CD4-positive, alpha-beta T cell treated with Interleukin-21 for 1 hour (primary cell): Measurements from ENCODE around the gene RPRD1B.

Source experiments
- DNase-seq: peaks from one replicate; pipeline ENCODE4 v3.0.0-alpha.2; 2020

Gene RPRD1B

DNA sequence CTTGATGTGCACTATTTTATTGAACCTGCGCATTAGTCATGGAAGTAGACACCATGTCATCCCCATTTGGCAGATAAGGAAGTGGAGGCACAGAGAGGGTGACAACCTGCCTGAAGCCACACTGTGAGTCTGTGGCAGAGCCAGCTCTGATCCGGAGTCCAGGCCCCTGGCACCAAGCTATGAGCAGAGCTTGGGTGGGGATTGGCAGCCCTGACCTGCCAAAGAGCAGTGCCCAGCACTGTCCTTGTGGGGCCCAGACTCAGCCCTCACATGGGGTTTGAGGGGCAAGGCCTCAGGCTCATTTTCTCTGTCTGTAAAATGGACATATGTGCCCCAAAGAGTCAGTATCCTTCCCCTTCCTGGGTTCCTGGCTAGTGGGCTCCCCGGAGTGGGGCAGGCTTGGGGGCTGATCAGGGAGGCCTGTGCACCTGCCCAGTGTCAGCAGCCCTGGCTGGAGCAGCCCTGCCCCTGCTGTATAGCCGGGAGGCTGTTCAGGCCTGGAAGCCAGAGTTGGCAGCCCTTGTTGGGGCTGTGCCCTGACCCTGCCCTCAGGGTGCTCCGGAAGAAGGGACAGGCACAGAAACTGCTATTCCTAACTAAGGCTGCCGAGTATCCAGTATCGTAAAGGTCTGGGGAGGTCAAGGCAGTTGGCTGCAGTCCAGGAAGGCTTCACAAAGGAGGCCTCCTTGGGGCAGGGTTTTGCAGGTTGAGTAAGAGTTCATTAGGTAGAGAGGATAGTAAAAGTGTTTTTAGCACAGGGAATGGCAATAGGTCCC, 92.8 kb downstream of the RPRD1B start:
- no peak for DNase-seq

DNA sequence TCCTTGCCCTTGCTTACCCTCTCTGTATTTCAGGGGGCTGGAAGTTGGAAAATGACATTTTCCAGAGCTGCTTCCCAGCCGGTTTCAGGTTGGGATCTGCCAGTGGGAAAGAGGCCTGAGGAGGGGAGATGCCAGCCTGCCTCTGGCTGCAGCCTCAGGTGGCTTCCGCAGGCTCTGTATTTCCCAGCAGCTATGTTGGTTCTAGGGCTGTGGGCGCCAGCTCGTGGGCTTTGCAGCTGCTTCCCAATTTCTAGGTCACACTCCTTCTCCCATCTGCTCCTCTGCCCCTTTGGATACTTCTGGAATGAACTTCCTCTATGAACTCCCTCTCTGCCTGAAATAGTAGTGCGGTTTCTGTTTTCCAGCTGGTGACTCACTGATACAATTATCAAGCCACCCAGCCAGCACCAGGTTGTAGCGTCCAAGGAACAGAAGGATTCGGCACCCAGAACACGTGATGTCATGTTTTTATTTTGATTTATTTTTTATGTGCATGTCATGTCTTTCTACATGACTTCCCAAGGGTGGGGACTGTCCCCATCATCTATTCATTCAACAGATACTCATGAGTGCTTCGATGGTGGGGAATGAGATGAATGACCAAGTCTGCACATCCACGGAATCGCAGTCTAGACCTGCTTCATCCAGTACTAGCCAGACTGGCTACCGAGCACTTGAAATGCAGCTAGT, 93.5 kb downstream of the RPRD1B start:
- DNase-seq: no peak

DNA sequence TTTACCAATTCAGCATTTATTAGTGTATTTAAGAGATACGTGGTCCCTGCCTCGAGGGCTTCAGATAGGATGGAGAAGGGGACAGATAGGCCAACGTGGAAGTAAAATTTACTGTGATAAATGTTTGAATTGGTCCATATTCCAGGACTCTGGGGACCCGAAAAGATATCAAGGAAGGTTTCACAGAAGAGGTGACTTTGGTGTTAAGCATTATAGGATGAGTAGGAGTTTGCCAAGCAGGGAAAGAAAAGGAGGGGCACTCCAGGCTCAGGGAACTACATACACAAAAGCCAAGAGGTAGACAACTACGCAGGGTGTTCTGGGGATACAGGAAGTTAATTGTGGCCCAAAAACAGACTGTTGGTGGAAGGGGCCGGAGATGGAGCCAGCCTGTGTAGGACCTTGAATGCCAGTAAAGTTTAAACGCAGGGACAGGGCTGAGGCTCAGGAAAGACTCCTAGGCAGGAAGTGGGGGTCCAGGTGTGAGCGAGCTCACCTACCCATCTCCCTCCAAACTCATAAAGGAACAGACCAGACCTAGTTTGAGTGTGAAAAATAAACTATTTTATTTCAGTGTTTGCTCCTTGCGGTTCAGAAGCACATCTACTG, 94.5 kb downstream of the RPRD1B start:
- no peak for DNase-seq

DNA sequence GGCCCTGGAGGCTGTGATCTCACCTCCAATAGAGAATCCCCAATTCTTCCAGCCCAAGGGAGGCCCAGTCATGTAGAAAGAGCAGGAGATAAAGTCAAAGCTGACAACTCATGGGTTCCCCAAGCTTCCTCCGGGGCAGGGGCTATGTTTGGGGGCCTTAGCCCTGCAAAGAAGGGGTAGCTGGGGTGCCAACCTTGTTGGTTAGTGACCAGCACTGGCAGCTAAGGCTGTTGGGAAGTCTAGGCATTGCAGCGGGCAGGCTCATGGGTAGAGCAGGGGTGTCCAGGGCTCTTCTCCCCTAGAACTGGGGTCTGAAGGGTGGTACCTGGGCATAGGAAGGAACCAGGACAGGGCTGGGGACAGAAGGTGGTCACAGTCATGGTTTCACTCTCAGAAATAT, 95.1 kb downstream of the RPRD1B start:
- DNase-seq: no peak

DNA sequence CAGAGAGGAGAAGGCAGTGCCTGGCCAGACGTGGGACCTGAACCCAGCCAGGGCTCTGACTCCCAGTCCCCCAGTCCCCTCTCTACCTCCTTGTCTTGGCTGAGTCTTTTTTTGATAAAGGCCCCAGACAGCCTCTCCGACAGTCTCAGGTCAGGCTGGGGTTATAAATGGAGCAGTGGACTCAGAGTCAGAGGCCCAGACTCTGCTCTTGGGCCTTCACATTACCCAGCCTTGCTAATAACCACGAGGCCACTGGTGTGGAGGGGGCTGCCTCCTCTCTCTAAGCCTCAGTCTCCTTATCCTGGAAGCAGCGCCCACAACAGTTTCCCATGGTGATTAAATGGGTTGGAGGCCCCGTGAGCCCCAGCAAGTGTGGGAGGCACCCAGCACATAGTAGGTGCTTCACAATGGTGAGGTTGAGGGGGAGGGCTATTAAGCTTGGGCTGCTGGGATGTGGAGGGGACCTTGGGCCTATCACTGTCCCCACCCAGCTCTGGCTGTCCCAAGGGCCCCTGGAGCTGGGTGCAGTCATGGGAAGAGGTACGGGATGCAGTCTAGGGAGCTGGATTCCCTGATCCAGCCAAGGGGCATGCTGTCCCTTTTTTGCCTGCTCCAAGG, 95.8 kb downstream of the RPRD1B start:
- no peak for DNase-seq

DNA sequence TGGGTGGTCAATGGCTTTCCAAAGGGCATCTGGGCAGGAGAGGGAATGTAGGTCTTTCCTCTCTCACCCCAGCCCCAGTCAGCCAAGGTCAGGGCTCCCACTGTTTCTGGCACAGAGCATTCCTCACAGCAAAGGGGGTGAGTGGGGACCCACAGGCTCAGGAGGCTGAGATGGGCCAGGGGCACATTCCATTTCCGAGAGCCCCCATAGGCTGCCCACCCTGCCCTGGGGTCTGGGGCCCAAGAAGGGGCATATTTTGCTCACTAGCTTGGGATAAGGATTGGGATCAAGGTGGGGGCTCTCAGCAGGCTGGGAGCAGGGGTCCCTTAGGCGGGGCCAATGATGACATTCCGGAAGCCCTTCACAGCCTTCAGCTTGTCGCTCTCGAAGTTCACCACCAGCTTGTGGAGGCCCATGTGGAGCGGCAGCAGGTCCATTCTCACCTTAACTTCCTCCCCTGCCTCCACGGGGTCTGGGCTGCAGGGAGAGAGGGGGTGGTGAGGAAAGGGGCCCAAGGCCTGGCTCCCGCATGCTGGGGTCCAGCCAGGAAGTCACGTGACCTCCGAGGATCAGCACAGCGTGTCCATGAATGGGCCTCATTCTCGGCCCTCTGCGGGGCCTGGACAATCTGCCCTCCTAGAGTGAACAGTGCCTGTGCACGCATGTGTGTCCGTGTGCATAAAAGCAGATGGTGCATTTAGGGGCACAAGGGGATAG, 96.5 kb downstream of the RPRD1B start:
- no peak for DNase-seq

DNA sequence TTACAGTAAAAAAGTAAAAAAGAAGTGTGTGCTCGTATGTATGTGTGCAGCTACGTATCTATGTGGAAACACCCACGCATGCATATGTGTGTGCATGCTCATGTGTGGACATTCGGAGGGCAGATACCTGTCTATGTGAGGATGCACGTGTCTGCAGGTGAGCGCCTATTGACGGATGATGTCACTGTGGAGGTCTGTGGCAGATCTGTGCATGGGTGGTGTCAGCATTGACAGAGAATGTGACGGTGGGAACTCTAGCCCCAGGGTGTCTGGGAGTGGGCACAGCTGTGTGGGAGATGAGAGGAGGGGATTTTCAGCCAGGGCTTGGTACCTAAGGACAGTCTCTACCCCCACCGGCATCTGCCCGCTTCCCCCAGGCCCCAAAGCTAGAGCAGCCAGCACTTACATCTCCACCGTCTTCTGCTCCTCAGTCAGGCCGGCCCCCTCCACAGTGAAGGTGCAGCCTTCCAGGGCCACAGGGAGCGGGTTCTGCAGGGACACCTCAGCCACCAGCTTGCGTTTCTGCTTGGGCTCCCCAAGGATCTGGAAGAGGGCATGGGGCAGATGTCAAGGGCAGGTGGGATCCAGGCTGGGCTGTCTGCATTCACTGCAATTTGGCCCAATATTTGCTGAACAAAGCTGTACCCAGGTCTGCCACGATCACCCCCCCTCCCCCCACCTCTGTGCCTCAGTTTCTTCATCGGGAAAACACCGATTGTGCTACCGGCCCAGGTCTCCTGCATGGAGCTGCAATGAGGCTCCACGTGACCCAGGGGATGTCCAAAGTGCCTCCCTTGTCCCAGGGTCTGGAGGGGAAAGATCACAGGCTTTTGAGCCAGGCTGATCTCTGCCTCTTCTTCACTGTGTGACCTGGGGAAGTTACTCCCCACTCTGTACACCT, 97.4 kb downstream of the RPRD1B start:
- no peak for DNase-seq

DNA sequence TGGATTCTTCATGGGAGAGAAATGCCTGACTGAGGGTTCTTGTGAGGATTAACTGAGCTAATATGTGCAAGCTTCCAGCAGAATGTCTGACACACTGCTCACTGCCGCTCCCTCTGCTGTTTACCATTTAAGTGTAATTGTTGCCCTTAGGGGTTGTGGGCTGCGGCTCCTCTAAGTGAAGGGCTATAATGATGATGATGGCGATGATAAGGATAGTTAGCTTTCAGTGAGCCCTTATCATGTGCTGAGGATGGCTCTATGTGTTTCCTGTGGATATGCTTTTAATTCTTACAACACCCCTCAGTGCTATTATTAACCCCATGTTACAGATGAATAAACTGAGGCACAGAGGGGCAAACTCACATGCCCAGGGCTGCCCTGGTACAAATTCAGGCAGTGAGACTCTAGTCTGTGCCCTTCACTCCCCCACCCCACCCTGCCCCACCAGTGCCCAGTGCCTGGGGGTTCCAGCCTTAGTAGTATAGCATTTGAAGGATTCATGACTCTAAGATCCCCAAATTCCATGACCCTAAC, 98.1 kb downstream of the RPRD1B start:
- DNase-seq: no peak

DNA sequence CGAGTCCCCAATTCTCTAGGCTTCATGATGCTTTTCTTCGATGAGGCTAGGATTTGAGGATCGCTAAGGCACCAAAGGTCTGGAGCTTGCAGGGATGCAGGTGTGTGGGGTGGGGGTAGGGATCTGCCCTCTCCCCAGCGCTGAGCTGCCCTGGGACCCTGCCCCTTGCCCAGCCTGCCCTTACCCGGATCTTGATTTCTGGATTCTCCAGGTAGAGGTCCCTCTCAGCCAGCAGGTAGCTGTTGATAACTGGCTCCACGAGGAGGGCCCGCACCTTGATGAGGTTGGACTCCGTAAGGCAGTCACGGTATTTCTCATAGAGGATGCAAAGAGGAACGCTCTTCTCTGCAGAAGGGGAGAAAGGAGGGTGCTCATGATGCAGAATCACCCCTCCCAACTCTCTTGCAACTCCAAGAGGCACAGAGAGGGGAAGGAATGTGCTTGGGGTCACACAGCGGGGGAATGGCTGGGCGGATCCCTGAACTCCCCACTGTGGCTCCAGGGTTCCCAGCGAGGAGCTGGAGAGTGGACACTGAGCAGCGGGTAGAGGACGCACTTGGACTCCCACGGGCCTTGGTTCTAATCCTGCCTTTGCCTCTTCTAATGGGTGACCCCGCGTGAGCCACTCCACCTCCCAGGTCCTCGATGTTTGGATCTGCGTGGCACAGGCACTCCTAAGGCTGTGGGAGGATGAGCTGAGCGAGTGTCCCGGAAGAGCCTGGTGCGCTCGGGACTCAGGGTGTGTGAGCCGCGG, 98.8 kb downstream of the RPRD1B start:
- no peak for DNase-seq

DNA sequence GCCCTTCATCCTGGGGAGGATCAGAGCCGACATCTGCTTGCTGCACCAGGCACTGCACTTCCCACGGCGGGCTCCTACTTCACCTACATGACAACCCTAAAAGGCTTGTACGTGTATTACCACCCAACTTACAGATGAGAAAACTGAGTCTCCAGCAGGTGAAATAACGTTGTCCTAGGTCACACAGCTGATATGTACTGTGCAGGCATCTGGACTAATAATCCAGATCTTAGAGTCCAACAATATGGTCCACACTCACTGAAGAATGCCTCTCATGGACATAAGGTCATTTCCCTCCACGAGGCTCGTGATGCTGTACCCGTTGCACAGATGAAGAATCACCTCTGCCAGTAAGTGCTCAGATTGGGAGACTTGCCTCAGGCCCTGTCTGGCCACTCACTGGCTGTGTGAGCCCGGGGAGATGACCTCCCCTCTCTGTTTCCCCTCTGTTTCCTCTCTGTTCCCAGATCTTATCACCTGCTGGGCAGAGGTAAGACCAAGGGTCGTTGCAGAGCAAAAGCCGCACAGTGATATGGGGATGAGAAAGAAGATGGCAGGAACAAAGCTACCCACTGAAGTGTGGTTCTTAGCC, 99.5 kb downstream of the RPRD1B start:
- no peak for DNase-seq

DNA sequence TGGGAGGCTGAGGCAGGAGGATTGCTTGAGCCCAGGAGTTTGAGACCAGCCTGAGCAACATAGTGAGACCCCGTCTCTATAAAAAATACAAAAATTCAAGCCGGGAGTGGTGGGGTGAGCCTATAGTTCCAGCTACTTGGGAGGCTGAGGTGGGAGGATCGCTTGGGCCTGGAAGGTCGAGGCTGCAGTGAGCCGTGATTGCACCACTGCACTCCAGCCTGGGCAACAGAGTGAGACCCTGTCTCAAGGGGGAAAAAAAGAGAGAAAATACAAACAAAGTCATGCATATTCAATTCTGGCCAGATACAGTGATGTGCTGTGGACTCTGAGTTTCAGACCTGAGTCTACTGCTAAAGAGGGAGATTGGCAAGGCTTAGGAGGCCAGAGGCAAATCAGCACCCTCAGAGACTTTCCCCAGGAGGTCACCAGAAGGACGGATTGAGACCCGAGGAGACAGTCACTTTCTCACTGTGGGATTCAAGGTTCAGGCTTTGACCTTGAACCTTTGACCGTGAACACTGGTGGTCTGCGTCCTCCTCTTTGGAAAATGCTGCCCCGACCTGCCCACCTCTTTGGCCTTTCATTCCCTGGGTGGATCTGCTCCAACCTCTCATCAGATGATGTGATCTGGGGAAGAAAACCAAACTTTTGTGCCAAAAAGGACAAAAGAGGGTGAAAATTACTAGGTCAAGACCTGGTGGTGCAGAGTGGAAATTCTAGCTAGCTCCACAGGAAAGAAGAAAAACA, 100.3 kb downstream of the RPRD1B start:
- no peak for DNase-seq

DNA sequence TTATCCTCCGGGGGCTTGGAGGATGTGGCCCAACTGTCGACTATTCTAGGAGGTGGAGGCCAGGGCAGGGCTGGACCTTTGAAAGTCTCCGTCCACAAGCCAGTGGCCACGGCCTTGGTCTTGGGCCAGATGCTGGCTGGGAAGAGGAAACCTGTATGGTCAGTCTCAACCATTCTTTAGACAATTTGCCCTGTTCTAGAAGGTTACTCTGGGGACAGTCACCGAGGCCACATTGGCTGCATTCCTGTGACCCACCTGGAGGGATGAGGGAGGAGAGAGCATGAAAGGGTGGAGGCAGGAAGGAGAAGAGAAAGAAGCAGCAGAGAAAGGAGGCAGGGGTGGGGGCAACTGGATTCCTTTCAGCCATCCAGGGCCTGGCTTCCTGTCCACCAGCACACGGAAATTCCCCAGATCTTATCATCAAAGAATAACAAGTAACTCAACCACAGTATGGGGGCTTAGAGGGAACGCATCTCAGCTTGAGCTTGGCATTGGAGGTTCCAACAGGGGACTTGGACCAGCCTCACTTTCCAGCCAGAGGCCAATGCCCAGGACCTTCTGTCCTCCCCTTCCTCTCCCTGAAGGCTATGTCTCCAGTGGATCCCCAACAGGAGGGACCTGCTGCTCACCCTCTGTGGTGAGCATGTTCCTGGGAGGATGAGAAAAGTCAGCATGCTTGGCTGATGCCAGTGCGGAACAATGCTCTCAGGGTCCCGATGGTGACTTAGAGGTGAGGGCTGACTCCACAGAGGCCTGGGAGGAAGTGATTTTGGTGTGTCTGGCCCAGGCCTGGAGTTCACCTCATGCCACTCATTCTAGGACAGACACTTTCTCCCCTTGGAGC, 101.1 kb downstream of the RPRD1B start:
- DNase-seq: no peak

DNA sequence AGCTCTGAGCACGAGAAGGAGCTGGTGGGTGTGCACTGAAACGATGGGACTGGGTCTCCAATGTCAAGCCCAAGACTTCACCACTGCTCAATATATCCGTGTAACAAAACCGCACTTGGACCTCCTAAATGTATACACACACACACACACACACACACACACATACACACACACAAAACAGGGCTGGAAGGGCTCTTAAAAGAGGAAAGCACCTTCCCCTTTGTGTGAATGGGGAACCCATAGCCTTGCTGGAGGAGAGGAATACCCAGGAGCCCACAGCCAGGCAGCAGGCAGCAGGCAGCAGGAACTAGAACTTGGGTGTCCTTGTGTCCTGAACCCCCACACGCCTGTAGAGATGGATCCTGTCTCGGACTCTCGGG, 101.7 kb downstream of the RPRD1B start:
- DNase-seq: no peak

DNA sequence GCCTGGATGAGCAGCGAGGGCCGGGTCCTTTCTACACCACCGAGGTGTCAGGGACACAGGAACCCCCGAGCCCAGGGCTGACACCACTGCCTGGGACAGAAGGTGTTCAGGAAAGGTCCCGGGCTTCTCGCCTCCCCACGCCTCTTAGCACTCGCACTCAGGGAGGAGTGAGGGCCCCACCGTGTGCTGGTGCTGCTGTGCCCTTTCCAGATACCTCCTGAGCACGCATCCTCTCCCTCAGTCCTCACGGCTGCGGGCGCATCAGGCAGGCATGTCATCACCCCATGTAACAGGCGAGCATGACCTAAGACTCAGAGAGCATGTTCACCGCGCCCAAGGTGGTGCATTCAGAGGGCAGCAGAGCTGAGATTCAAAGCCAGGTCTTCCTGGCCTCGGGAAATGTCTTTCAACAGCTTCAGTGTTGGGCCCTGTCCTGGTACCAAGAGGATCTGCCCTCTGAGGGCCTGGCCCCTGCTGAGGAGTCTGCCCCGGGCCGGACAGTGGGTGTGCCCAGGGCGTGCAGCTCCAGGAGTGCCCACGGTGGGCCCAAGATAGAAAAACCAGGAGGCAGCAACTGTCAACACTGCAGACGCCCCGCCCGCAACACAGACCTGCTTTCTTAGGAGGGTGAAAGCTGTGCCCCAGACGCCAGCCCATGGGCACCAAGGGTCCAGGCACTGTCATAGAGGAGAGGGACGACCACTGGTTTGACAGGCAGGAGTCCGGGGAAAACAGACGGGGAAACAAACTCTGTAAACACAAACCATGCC, 102.3 kb downstream of the RPRD1B start:
- no peak for DNase-seq

DNA sequence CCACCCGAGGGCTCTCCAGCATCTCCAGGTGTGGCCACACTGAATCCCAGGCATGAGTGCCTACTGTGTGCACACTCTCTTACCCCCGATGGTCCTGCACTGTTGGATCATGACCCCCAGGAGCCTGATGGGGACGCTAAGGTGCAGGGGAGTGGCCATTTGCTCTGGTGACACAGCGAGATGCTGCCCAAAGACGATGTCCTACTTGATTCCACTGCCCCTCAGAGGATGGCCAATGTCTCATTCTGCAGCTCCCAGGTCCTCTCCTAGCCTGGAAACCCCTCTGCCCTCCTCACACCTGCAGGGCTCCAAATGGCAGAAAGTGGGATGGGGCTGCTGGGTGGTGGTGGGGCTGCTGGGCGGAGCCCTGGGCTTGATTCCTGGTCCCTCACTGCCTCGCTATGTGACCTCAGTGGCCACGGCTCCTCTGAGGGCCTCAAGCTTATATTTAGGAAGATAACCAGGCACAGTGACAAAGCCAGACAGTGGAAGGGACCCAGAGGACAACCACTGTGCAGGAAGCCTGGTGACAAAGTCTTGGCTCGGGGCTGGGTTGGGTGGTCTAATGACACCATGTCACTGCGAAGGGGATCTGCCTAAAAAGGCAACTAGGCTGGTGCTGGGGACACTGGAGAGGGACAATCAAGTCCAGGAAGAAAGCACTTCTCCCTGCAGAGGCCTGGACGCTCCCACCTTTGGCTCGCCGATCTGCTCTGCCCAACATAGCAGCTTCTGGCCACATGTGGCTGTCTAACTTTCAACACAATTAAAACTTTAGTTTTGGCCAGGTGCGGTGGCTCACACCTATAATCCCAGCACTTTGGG, 103.1 kb downstream of the RPRD1B start:
- no peak for DNase-seq

DNA sequence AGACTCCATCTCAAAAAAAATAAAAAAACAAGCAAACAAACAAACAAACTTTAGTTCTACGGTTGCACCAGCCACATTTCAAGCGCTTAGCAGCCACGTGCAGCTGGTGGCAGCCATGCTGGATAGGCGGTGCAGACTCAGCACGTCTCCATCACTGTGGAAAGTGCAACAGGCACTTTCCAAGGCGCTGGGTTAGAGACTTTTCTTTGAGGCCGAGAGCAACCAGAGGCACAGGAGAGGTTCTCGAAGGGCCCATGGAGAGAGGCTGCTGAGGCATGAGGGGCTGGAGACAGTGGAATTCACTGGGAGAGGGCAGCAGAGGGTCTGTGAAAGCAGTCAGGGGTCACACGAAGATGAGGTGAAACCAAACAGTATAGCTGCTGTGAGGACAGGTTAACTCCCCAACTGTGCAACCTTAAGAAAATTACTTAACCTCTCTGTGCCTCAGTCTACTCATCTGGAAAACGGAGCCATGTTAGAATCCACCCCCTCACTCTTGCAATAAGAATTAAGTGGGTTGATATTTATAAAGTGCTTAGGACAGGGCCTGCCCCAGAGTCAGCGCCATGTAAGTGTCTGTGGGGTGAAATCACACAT, 104.0 kb downstream of the RPRD1B start:
- no peak for DNase-seq
